GM12878 (cell line): Measurements from ENCODE around the gene RAB40B. TPM values are rescaled to one million over a fixed set of nuclear protein-coding genes. Genes with fewer than 3 reads are reported as not detected.

ENCODE experiments used
- ATAC-seq: fragments of 200-7000 bp; cut with Tn5 transposase; 3 replicates; pipeline ENCODE4 v1.9.1; 2020; ENCODE audit warnings: mild to moderate bottlenecking, moderate library complexity
- BruUV-seq: library from RNA; stranded (reverse); fragments of 400-500 nt; replicated peaks from 2 replicates; lab custom pipeline; 2021; lab: Mats Ljungman, UMichigan
- CTCF ChIA-PET: fragments of 300-600 bp; sonication (Branson Sonifier 250); formaldehyde crosslinking; extraction: SDS; loops from one replicate; lab custom pipeline; 2021; ENCODE audit warnings: inconsistent platforms; lab: Yijun Ruan, JAX
- POLR2A ChIA-PET: fragments of 350-600 bp; formaldehyde crosslinking; extraction: SDS; loops from one replicate; lab custom pipeline; 2021; ENCODE audit warnings: inconsistent platforms; lab: Charles Lee
- RAD21 ChIA-PET: fragments of 300-600 bp; sonication (Branson Sonifier 250); formaldehyde crosslinking; loops from one replicate; lab custom pipeline; 2023; ENCODE audit warnings: antibody characterized with exemption; ENCODE audit not compliant: unreplicated experiment; lab: Charles Lee
- SMC1A ChIA-PET: fragments of 300-600 bp; sonication (Branson Sonifier 250); formaldehyde crosslinking; loops from one replicate; lab custom pipeline; 2023; ENCODE audit not compliant: unreplicated experiment, uncharacterized antibody; lab: Charles Lee
- DNase-seq: peaks from one replicate; pipeline ENCODE4 v3.0.0-alpha.2; 2011; ENCODE audit warnings: low read depth, low spot score
- FAIRE-seq: peaks from 3 replicates; lab custom pipeline; 2011; peaks lifted over from hg19 to GRCh38; lab: Jason Lieb, UNC
- H2AFZ ChIP-seq: 2 replicates; pipeline ENCODE4 v1.6.0; 2011; ENCODE audit warnings: low read depth, low read length, control low read depth; ENCODE audit not compliant: control insufficient read depth
- H3K27ac ChIP-seq: 2 replicates; pipeline ENCODE4 v1.5.1; 2011; ENCODE audit warnings: control low read depth; ENCODE audit not compliant: control insufficient read depth, insufficient read depth
- H3K27me3 ChIP-seq, 2 experiments: replicated peaks in 1 of 2; 2 replicates each; pipeline versions ENCODE4 v1.6.0 to v1.6.1; 2011; ENCODE audit warnings: low read length in 1 of 2; ENCODE audit not compliant: control insufficient read depth in 2 of 2, insufficient read depth in 2 of 2
- H3K36me3 ChIP-seq, 2 experiments: 2 replicates each; pipeline ENCODE4 v1.5.1; 2011; ENCODE audit warnings: low read length in 1 of 2; ENCODE audit not compliant: control insufficient read depth in 2 of 2, insufficient read depth in 2 of 2
- H3K4me1 ChIP-seq: 2 replicates; pipeline ENCODE4 v1.6.1; 2011; ENCODE audit warnings: mild to moderate bottlenecking, low read length, moderate library complexity, mixed read lengths; ENCODE audit not compliant: control insufficient read depth, insufficient read depth
- H3K4me2 ChIP-seq: 2 replicates; pipeline ENCODE4 v1.6.0; 2011; ENCODE audit warnings: control low read depth; ENCODE audit not compliant: control insufficient read depth, insufficient read depth
- H3K4me3 ChIP-seq: fragments of 200-600 bp; sonication (generic); 2 replicates; pipeline ENCODE4 v1.5.1; 2016
- H3K79me2 ChIP-seq: 2 replicates; pipeline ENCODE4 v1.6.0; 2011; ENCODE audit warnings: low read length; ENCODE audit not compliant: control insufficient read depth, insufficient read depth
- H3K9ac ChIP-seq: 2 replicates; pipeline ENCODE4 v1.8.0; 2011; ENCODE audit warnings: low read length, control low read depth, mixed read lengths; ENCODE audit not compliant: control insufficient read depth, insufficient read depth
- H3K9me3 ChIP-seq: replicated peaks from 3 replicates; pipeline ENCODE4 v1.5.1; 2011; ENCODE audit warnings: mild to moderate bottlenecking, low read length; ENCODE audit not compliant: control insufficient read depth, insufficient read depth
- H4K20me1 ChIP-seq: 2 replicates; pipeline ENCODE4 v1.6.0; 2011; ENCODE audit not compliant: control insufficient read depth, insufficient read depth
- ESRRA ChIP-seq: IDR thresholded peaks from 2 replicates; pipeline ENCODE4 v1.6.1; 2012; ENCODE audit warnings: mild to moderate bottlenecking, low read length, improper control_type of control experiment
- EZH2 ChIP-seq: IDR thresholded peaks from 2 replicates; pipeline ENCODE4 v1.6.1; 2012; ENCODE audit warnings: low read depth, mild to moderate bottlenecking, control low read depth, inconsistent platforms, low read length, borderline replicate concordance; ENCODE audit not compliant: control insufficient read depth
- PAX5 ChIP-seq: IDR thresholded peaks from 2 replicates; pipeline ENCODE4 v1.6.1; 2011; ENCODE audit warnings: low read depth, low read length, borderline replicate concordance
- SMC3 ChIP-seq: IDR thresholded peaks from 2 replicates; pipeline ENCODE4 v1.6.1; 2011; ENCODE audit warnings: low read length, improper control_type of control experiment, borderline replicate concordance
- TAF1 ChIP-seq: IDR thresholded peaks from 2 replicates; pipeline ENCODE4 v1.6.1; 2011; ENCODE audit warnings: mild to moderate bottlenecking, low read depth, low read length, borderline replicate concordance
- ZNF207 ChIP-seq: fragments of 450-650 bp; IDR thresholded peaks from 2 replicates; pipeline ENCODE4 v1.6.1; 2014; ENCODE audit warnings: antibody characterized with exemption, mild to moderate bottlenecking, borderline replicate concordance
- ZNF217 ChIP-seq: fragments of 450-650 bp; IDR thresholded peaks from 2 replicates; pipeline ENCODE4 v1.6.1; 2017; ENCODE audit warnings: antibody characterized with exemption, mild to moderate bottlenecking
- WGBS: methylation state at CpG from one replicate; pipeline ENCODE4 v1.1.6; 2016; ENCODE audit warnings: low lambda C conversion rate; ENCODE audit not compliant: insufficient replicate concordance, insufficient coverage; ENCODE audit errors: missing lambda C conversion rate; 5-methylcytosine and 5-hydroxymethylcytosine counted together
- in situ Hi-C: fragments of 300-500 bp; cut with MboI; formaldehyde crosslinking; loops from 9 replicates; pipeline ENCODE4 v1.14.3; 2018; ENCODE audit warnings: mixed read lengths
- intact Hi-C: fragments of 100-400 bp; cut with micrococcal nuclease; formaldehyde crosslinking; loops from one replicate; pipeline ENCODE4 v1.14.2; 2022; ENCODE audit not compliant: unreplicated experiment
- polyA plus RNA-seq, 11 experiments: library from polyadenylated mRNA; depleted of rRNA in 4 of 11; unstranded in 6 of 11; stranded (reverse) in 5 of 11; fragments of >200 nt; fragmentation: Nextera tagmentation in 4 of 11; fragmentation: Illumina TruSeq in 1 of 11; extraction: Ambion mirVana in 4 of 11; extraction: Trizol in 1 of 11; gene quantifications; 1 replicate in 1 of 11; 2 replicates in 10 of 11; pipeline versions ENCODE4 v1.2.1 to v1.2.3, GENCODE V29; 2011 to 2016; ENCODE audit warnings: inconsistent platforms in 2 of 11, missing spikeins in 2 of 11, low read depth in 1 of 11
- total RNA-seq, 4 experiments: library from RNA; depleted of rRNA in 3 of 4; stranded (reverse); fragments of >200 nt in 3 of 4; fragmentation: Illumina TruSeq in 1 of 4; extraction: Trizol in 1 of 4; gene quantifications; 2 replicates each; pipeline versions ENCODE4 v1.2.1 to v1.2.3, GENCODE V29; 2013 to 2021
- TF ChIP-seq, protein P1 (sequence below): IDR thresholded peaks from 2 replicates; pipeline ENCODE4 v1.6.1; 2012; ENCODE audit warnings: low read depth, low read length, improper control_type of control experiment
- TF ChIP-seq, protein P2 (sequence below): fragments of 450-650 bp; formaldehyde crosslinking; IDR thresholded peaks from 2 replicates; pipeline ENCODE4 v1.5.0; 2022; ENCODE audit warnings: mild to moderate bottlenecking, missing genetic modification characterization
- TF ChIP-seq, protein P3 (sequence below): fragments of 450-650 bp; IDR thresholded peaks from 2 replicates; pipeline ENCODE4 v1.6.1; 2017; ENCODE audit warnings: mild to moderate bottlenecking
- TF ChIP-seq, protein P4 (sequence below): fragments of 450-650 bp; formaldehyde crosslinking; IDR thresholded peaks from 2 replicates; pipeline ENCODE4 v1.4.0; 2022; ENCODE audit warnings: mild to moderate bottlenecking, moderate library complexity

The RAB40B gene
- total and polyA plus RNA-seq, 10 of the 15 experiments (the other 5 are each of a cell fraction or from before 2014, with no cell fraction given): 0.06 to 2.8 (median 1.4) TPM

DNA sequence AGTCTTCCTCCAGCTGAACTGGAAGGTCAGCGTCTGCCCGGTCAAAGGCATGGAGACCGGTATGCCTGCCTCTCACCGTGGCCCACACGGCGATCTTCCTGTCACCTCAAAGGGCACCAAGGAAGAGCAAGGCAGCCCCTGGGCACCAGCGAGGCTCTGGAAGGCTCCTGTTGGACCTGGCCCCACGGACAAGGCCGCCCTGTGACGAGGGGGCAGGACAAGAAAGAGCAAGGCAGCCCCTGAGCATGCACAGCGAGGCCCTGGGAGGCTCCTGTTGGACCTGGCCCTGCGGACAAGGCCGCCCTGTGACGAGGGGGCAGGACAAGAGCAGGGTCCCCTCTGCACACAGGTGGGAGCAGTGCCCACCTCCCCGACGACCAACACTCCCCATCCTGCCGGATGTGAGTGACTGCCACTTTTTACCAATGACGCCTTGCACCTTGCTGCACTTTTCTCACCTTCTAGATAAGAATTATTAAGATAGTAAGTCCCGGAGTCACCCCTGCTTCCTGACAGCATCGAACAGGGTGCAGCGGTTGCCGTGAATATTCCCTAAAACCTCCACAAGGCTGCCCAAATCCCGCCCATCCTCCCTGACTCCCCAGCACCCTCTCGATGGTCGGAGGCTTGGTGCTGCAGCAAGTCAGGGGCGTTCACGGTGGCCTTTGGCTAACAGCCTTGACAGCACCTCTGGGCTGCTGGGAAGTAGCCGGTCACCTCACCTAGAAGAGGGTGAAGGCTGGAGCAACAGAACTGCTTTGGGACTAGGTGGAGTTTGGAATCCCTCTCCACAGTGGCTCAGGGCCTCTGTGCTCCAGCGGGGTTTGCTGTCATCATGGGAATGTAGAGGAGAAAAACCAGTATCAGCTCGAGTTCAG lies 44.6 kb downstream of the RAB40B start (continued):
- no peak for TF ChIP-seq ESRRA
- TF ChIP-seq, protein P1, sequence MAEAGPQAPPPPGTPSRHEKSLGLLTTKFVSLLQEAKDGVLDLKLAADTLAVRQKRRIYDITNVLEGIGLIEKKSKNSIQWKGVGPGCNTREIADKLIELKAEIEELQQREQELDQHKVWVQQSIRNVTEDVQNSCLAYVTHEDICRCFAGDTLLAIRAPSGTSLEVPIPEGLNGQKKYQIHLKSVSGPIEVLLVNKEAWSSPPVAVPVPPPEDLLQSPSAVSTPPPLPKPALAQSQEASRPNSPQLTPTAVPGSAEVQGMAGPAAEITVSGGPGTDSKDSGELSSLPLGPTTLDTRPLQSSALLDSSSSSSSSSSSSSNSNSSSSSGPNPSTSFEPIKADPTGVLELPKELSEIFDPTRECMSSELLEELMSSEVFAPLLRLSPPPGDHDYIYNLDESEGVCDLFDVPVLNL: no peak
- TF ChIP-seq, all 136 proteins: peak for 0

DNA sequence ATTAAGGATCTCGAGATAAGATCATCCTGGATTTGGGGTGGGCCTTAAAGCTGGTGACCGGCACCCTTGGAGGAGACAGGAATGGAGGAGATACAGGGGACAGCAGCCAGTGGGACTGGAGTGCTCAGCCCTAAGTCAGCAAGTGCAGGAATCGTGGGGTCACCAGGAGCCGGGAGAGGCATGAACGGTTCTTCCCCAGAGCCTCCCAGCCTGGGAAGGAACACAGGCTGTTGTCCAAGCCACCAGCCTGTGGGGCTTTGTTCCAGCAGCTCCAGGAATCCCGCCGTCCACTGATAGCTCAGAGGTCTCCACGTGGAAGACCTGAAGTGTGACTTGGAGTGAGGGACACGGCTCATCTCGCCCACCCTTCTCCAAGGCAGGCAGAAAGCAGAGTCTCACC lies 47.8 kb downstream of the RAB40B start:
- ATAC-seq (no peak), DNase-seq (no peak), FAIRE-seq (no peak)
- no peaks in the 10 kb centered on the region for H3K36me3 ChIP-seq
- no TSS peak for BruUV-seq
- in situ Hi-C loops: loop anchor here (10.0 kb wide), 1 partner anchor 94 kb away; no protein-coding TSS in a partner anchor
- H3K4me3 ChIP-seq: no peak overlapping the region
- H3K4me1 ChIP-seq: no peaks in the 10 kb centered on the region
- RAD21 ChIA-PET: no interaction called here
- no peak overlapping the region for H3K27ac ChIP-seq
- WGBS: 62% methylated on average over 10 of the region's 10 CpGs
- no peak overlapping the region for H3K4me2 ChIP-seq
- no peaks in the 10 kb centered on the region for H3K9me3 ChIP-seq
- H3K79me2 ChIP-seq: peaks cover 23% of the 10 kb centered on the region
- no peaks in the 10 kb centered on the region for H3K27me3 ChIP-seq
- SMC1A ChIA-PET: no interaction called here
- CTCF ChIA-PET: no interaction called here
- H2AFZ ChIP-seq: no peak overlapping the region
- H3K9ac ChIP-seq: no peak overlapping the region
- intact Hi-C loops: no loop called here
- peaks cover 6% of the 10 kb centered on the region for H4K20me1 ChIP-seq
- POLR2A ChIA-PET: no interaction called here
- TF ChIP-seq PAX5 (no peak), ZNF217 (no peak), SMC3 (no peak), TAF1 (no peak), EZH2 (no peak), ZNF207 (no peak)
- TF ChIP-seq, protein P2, sequence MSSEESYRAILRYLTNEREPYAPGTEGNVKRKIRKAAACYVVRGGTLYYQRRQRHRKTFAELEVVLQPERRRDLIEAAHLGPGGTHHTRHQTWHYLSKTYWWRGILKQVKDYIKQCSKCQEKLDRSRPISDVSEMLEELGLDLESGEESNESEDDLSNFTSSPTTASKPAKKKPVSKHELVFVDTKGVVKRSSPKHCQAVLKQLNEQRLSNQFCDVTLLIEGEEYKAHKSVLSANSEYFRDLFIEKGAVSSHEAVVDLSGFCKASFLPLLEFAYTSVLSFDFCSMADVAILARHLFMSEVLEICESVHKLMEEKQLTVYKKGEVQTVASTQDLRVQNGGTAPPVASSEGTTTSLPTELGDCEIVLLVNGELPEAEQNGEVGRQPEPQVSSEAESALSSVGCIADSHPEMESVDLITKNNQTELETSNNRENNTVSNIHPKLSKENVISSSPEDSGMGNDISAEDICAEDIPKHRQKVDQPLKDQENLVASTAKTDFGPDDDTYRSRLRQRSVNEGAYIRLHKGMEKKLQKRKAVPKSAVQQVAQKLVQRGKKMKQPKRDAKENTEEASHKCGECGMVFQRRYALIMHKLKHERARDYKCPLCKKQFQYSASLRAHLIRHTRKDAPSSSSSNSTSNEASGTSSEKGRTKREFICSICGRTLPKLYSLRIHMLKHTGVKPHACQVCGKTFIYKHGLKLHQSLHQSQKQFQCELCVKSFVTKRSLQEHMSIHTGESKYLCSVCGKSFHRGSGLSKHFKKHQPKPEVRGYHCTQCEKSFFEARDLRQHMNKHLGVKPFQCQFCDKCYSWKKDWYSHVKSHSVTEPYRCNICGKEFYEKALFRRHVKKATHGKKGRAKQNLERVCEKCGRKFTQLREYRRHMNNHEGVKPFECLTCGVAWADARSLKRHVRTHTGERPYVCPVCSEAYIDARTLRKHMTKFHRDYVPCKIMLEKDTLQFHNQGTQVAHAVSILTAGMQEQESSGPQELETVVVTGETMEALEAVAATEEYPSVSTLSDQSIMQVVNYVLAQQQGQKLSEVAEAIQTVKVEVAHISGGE (CRISPR knock-in tag): no peak
- TF ChIP-seq, protein P3, sequence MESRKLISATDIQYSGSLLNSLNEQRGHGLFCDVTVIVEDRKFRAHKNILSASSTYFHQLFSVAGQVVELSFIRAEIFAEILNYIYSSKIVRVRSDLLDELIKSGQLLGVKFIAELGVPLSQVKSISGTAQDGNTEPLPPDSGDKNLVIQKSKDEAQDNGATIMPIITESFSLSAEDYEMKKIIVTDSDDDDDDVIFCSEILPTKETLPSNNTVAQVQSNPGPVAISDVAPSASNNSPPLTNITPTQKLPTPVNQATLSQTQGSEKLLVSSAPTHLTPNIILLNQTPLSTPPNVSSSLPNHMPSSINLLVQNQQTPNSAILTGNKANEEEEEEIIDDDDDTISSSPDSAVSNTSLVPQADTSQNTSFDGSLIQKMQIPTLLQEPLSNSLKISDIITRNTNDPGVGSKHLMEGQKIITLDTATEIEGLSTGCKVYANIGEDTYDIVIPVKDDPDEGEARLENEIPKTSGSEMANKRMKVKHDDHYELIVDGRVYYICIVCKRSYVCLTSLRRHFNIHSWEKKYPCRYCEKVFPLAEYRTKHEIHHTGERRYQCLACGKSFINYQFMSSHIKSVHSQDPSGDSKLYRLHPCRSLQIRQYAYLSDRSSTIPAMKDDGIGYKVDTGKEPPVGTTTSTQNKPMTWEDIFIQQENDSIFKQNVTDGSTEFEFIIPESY: no peak
- TF ChIP-seq, protein P4, sequence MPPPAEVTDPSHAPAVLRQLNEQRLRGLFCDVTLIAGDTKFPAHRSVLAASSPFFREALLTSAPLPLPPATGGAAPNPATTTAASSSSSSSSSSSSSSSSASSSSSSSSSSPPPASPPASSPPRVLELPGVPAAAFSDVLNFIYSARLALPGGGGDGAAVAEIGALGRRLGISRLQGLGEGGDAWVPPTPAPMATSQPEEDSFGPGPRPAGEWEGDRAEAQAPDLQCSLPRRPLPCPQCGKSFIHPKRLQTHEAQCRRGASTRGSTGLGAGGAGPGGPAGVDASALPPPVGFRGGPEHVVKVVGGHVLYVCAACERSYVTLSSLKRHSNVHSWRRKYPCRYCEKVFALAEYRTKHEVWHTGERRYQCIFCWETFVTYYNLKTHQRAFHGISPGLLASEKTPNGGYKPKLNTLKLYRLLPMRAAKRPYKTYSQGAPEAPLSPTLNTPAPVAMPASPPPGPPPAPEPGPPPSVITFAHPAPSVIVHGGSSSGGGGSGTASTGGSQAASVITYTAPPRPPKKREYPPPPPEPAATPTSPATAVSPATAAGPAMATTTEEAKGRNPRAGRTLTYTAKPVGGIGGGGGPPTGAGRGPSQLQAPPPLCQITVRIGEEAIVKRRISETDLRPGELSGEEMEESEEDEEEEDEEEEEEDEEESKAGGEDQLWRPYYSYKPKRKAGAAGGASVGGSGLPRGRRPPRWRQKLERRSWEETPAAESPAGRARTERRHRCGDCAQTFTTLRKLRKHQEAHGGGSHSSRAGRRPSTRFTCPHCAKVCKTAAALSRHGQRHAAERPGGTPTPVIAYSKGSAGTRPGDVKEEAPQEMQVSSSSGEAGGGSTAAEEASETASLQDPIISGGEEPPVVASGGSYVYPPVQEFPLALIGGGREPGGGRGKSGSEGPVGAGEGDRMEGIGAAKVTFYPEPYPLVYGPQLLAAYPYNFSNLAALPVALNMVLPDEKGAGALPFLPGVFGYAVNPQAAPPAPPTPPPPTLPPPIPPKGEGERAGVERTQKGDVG: no peak
